HG02943 (cell line): ENCODE results near the gene SH3TC1.

Experiments
- ATAC-seq: cut with Tn5 transposase; IDR thresholded peaks from one replicate; pipeline ENCODE4 v1.9.1; 2021; ENCODE audit warnings: mild to moderate bottlenecking, low read depth, moderate library complexity; ENCODE audit not compliant: unreplicated experiment

SH3TC1 gene

GRCh38 chr4:8227771-8228318, 28.8 kb downstream of the SH3TC1 start:
- ATAC-seq: no peak

GRCh38 chr4:8228319-8229250, 29.5 kb downstream of the SH3TC1 start:
- ATAC-seq: peak; percentile 75

GRCh38 chr4:8229331-8229975, 30.4 kb downstream of the SH3TC1 start:
- no peak for ATAC-seq

GRCh38 chr4:8230033-8230432, 30.9 kb downstream of the SH3TC1 start:
- ATAC-seq: no peak

- no peak for ATAC-seq
These were observed 31.8 kb downstream of the SH3TC1 start for GRCh38 chr4:8230891-8231290.

- no peak for ATAC-seq
These were observed 32.5 kb downstream of the SH3TC1 start for GRCh38 chr4:8231551-8232049.

- ATAC-seq: no peak
These were observed 33.7 kb downstream of the SH3TC1 start for GRCh38 chr4:8232748-8233147.

GRCh38 chr4:8233672-8234484, 34.8 kb downstream of the SH3TC1 start:
- no peak for ATAC-seq

- ATAC-seq: no peak
These were observed 35.6 kb downstream of the SH3TC1 start for GRCh38 chr4:8234715-8235114.

GRCh38 chr4:8235224-8235623, 36.1 kb downstream of the SH3TC1 start:
- ATAC-seq: no peak

GRCh38 chr4:8235686-8236085, 36.6 kb downstream of the SH3TC1 start:
- no peak for ATAC-seq

GRCh38 chr4:8236106-8236919, 37.2 kb downstream of the SH3TC1 start:
- ATAC-seq: no peak

- no peak for ATAC-seq
These were observed 37.8 kb downstream of the SH3TC1 start for GRCh38 chr4:8236920-8237195.

GRCh38 chr4:8237256-8237989, 38.3 kb downstream of the SH3TC1 start:
- no peak for ATAC-seq

GRCh38 chr4:8238036-8238511, 39.0 kb downstream of the SH3TC1 start:
- no peak for ATAC-seq

- no peak for ATAC-seq
These were observed 39.5 kb downstream of the SH3TC1 start for GRCh38 chr4:8238515-8239053.

GRCh38 chr4:8239226-8239625, 40.1 kb downstream of the SH3TC1 start:
- ATAC-seq: no peak

- ATAC-seq: no peak
These were observed 40.6 kb downstream of the SH3TC1 start for GRCh38 chr4:8239661-8240060.
